H9 (cell line): Measurements from ENCODE around the gene RNF141. TPM values are rescaled to one million over a fixed set of nuclear protein-coding genes. Genes with fewer than 3 reads are reported as not detected.

Experiments
- DNase-seq: peaks from one replicate; pipeline ENCODE4 v3.0.0-alpha.2; 2017
- H2AFZ ChIP-seq: one replicate; pipeline ENCODE4 v1.6.1; 2013; ENCODE audit warnings: mild to moderate bottlenecking, low read length, control low read depth, moderate library complexity
- H2AK5ac ChIP-seq: 2 replicates; pipeline ENCODE4 v1.6.1; 2013; ENCODE audit warnings: low read length, control low read depth, mixed read lengths; ENCODE audit not compliant: insufficient read length
- H2BK120ac ChIP-seq: one replicate; pipeline ENCODE4 v1.6.1; 2013; ENCODE audit warnings: low read depth, mild to moderate bottlenecking, low read length, control low read depth, inconsistent platforms; ENCODE audit not compliant: poor library complexity, severe bottlenecking
- H2BK12ac ChIP-seq: 2 replicates; pipeline ENCODE4 v1.6.1; 2013; ENCODE audit warnings: low read length, control low read depth, mixed read lengths, low read depth; ENCODE audit not compliant: insufficient read length
- H2BK15ac ChIP-seq: 2 replicates; pipeline ENCODE4 v1.6.1; 2013; ENCODE audit warnings: low read depth, low read length, control low read depth
- H2BK20ac ChIP-seq: one replicate; pipeline ENCODE4 v1.6.1; 2013; ENCODE audit warnings: low read depth, mild to moderate bottlenecking, low read length, control low read depth, inconsistent platforms; ENCODE audit not compliant: poor library complexity, severe bottlenecking
- H2BK5ac ChIP-seq: 2 replicates; pipeline ENCODE4 v1.6.1; 2013; ENCODE audit warnings: low read length, control low read depth, mixed read lengths; ENCODE audit not compliant: insufficient read length
- H3K14ac ChIP-seq: 2 replicates; pipeline ENCODE4 v1.6.1; 2013; ENCODE audit warnings: low read length, control low read depth; ENCODE audit not compliant: insufficient read depth
- H3K18ac ChIP-seq: 2 replicates; pipeline ENCODE4 v1.6.1; 2013; ENCODE audit warnings: low read depth, mild to moderate bottlenecking, mixed read lengths, low read length, control low read depth; ENCODE audit not compliant: insufficient read length
- H3K23ac ChIP-seq: 2 replicates; pipeline ENCODE4 v1.6.1; 2013; ENCODE audit warnings: low read length, control low read depth, mixed read lengths, low read depth; ENCODE audit not compliant: insufficient read length
- H3K23me2 ChIP-seq: 2 replicates; pipeline ENCODE4 v1.6.1; 2013; ENCODE audit warnings: low read depth, mild to moderate bottlenecking, mixed read lengths, low read length, control low read depth; ENCODE audit not compliant: insufficient read length, poor library complexity, severe bottlenecking
- H3K27ac ChIP-seq: 2 replicates; pipeline ENCODE4 v1.5.1; 2013; ENCODE audit warnings: low read length, control low read depth, mixed read lengths, low read depth; ENCODE audit not compliant: insufficient read length
- H3K27me3 ChIP-seq: 2 replicates; pipeline ENCODE4 v1.6.1; 2013; ENCODE audit warnings: low read length, control low read depth, inconsistent platforms; ENCODE audit not compliant: insufficient read depth
- H3K4ac ChIP-seq: 2 replicates; pipeline ENCODE4 v1.6.1; 2013; ENCODE audit warnings: low read depth, mild to moderate bottlenecking, control low read depth, inconsistent platforms, low read length, moderate library complexity
- H3K4me1 ChIP-seq: 2 replicates; pipeline ENCODE4 v1.6.1; 2013; ENCODE audit warnings: low read length, control low read depth, inconsistent platforms; ENCODE audit not compliant: insufficient read depth
- H3K4me2 ChIP-seq: 2 replicates; pipeline ENCODE4 v1.6.1; 2013; ENCODE audit warnings: low read length, control low read depth, mixed read lengths; ENCODE audit not compliant: insufficient read length, insufficient read depth
- H3K56ac ChIP-seq: 2 replicates; pipeline ENCODE4 v1.6.1; 2013; ENCODE audit warnings: low read depth, mild to moderate bottlenecking, mixed read lengths, low read length, control low read depth; ENCODE audit not compliant: insufficient read length
- H3K79me1 ChIP-seq: 2 replicates; pipeline ENCODE4 v1.6.1; 2013; ENCODE audit warnings: low read depth, mild to moderate bottlenecking, moderate library complexity, low read length, control low read depth, inconsistent platforms; ENCODE audit not compliant: insufficient read depth, poor library complexity, severe bottlenecking
- H3K79me2 ChIP-seq: 2 replicates; pipeline ENCODE4 v1.6.1; 2013; ENCODE audit warnings: low read length, control low read depth, inconsistent platforms; ENCODE audit not compliant: insufficient read depth
- H3K9ac ChIP-seq: 2 replicates; pipeline ENCODE4 v1.6.1; 2013; ENCODE audit warnings: low read length, control low read depth, mixed read lengths; ENCODE audit not compliant: insufficient read length; ENCODE audit errors: extremely low read depth
- H3K9me3 ChIP-seq: one replicate; pipeline ENCODE4 v1.6.1; 2013; ENCODE audit warnings: low read depth, low read length, inconsistent platforms; ENCODE audit not compliant: control insufficient read depth
- H3T11ph ChIP-seq: one replicate; pipeline ENCODE4 v1.6.1; 2013; ENCODE audit warnings: mild to moderate bottlenecking, low read length, control low read depth, inconsistent platforms
- H4K20me1 ChIP-seq: one replicate; pipeline ENCODE4 v1.6.1; 2013; ENCODE audit not compliant: control insufficient read depth, insufficient read length, insufficient read depth
- H4K5ac ChIP-seq: 2 replicates; pipeline ENCODE4 v1.6.1; 2013; ENCODE audit warnings: low read depth, mild to moderate bottlenecking, mixed read lengths, low read length, control low read depth; ENCODE audit not compliant: insufficient read length
- H4K8ac ChIP-seq: replicated peaks from 2 replicates; pipeline ENCODE4 v1.6.1; 2013; ENCODE audit warnings: low read length, control low read depth, mixed read lengths, low read depth; ENCODE audit not compliant: insufficient read length
- H4K91ac ChIP-seq: 2 replicates; pipeline ENCODE4 v1.6.1; 2013; ENCODE audit warnings: low read depth, mild to moderate bottlenecking, moderate library complexity, mixed read lengths, low read length, control low read depth; ENCODE audit not compliant: insufficient read length
- H3K27ac Mint-ChIP-seq, 3 experiments: 2 replicates in 2 of 3; 3 replicates in 1 of 3; pipeline ENCODE4 v1.8.0; 2020 to 2021; ENCODE audit warnings: mixed read lengths in 3 of 3, mild to moderate bottlenecking in 1 of 3, moderate library complexity in 1 of 3
- H3K27me3 Mint-ChIP-seq: 2 replicates; pipeline ENCODE4 v1.8.0; 2021; ENCODE audit warnings: low read depth, mild to moderate bottlenecking, moderate library complexity, mixed read lengths
- H3K36me3 Mint-ChIP-seq, 3 experiments: 2 replicates in 2 of 3; 3 replicates in 1 of 3; pipeline ENCODE4 v1.8.0; 2020 to 2021; ENCODE audit warnings: low read depth in 3 of 3, mixed read lengths in 3 of 3; ENCODE audit not compliant: insufficient read depth in 1 of 3
- H3K4me1 Mint-ChIP-seq, 2 experiments: 2 replicates each; pipeline ENCODE4 v1.8.0; 2020; ENCODE audit warnings: mixed read lengths in 2 of 2
- H3K4me3 Mint-ChIP-seq, 2 experiments: 2 replicates in 1 of 2; 3 replicates in 1 of 2; pipeline ENCODE4 v1.8.0; 2020 to 2021; ENCODE audit warnings: mild to moderate bottlenecking in 2 of 2, mixed read lengths in 2 of 2, moderate library complexity in 1 of 2
- H3K9me3 Mint-ChIP-seq, 2 experiments: 2 replicates in 1 of 2; 3 replicates in 1 of 2; pipeline ENCODE4 v1.8.0; 2020; ENCODE audit warnings: mild to moderate bottlenecking in 2 of 2, mixed read lengths in 2 of 2, moderate library complexity in 1 of 2
- WGBS: extraction: QIAGEN DNeasy Blood & Tissue Kit; methylation state at CpG from one replicate; pipeline ENCODE4 v1.1.7; 2013; ENCODE audit warnings: missing lambda C conversion rate, low lambda C conversion rate, mixed read lengths; ENCODE audit not compliant: insufficient read length; ENCODE audit errors: extremely low coverage; 5-methylcytosine and 5-hydroxymethylcytosine counted together
- total RNA-seq: library from RNA; stranded (reverse); gene quantifications from 2 replicates; pipeline ENCODE4 v1.2.1, GENCODE V29; 2021
- TF ChIP-seq, protein P1 (sequence below): fragments of 200-600 bp; sonication (generic); conservative IDR thresholded peaks from 3 replicates; pipeline ENCODE4 v1.8.0; 2021; ENCODE audit warnings: antibody characterized with exemption, mild to moderate bottlenecking

RNF141 gene
- total RNA-seq, 1 experiment from 2014 or later = 24.7 TPM

DNA sequence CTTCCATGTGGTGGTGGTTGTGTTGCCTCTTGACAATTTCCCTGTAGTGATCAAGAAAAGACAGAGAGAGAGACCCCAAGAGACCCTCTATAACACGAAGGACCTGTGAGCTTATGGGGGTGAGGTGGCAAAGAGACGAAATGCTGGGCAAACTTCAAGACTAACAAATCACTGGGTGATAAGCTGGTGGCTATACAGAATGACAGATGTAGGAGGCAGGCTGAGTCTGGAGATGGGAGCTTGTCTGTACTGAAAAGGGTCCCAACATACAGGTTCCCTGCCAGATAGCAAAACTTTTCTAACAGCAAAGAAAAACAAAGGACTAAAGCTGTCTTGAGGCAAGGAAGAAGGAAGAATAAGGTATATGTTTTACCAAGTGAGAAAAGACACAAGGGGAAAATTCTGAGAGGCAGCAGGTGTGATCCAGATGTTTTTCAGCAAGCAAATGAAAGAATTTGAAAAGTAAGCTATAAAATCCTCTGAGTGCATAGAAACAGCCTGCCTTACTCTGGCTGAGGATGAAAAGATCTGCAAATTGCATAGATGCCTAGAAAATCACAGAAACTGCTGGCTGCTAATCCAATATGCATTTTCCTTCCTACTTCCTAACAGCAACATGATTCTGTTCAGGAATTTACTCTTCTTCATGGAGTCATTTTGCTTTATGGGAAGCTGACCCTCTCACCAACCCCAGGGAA is 49.4 kb upstream of the RNF141 start:
- Histone ChIP-seq H3K4ac (no peak overlapping the region), H4K8ac (no peak overlapping the region), H2BK120ac (no peak overlapping the region), H3K4me2 (no peak overlapping the region), H3K79me1 (no peaks in the 10 kb centered on the region), H4K5ac (no peak overlapping the region), H4K20me1 (no peaks in the 10 kb centered on the region), H3K23ac (no peak overlapping the region), H3K14ac (no peak overlapping the region), H2AFZ (no peak overlapping the region), H3K23me2 (no peaks in the 10 kb centered on the region), H2BK12ac (no peak overlapping the region), H3K4me1 (no peaks in the 10 kb centered on the region), H3T11ph (no peak overlapping the region), H3K9me3 (no peaks in the 10 kb centered on the region), H3K27ac (no peak overlapping the region), H3K27me3 (no peaks in the 10 kb centered on the region), H3K18ac (no peak overlapping the region), H2BK15ac (no peak overlapping the region), H2AK5ac (no peak overlapping the region), H2BK5ac (no peak overlapping the region), H2BK20ac (no peak overlapping the region), H3K9ac (no peak overlapping the region), H4K91ac (no peak overlapping the region), H3K56ac (no peak overlapping the region), H3K79me2 (no peaks in the 10 kb centered on the region)
- TF ChIP-seq, protein P1, sequence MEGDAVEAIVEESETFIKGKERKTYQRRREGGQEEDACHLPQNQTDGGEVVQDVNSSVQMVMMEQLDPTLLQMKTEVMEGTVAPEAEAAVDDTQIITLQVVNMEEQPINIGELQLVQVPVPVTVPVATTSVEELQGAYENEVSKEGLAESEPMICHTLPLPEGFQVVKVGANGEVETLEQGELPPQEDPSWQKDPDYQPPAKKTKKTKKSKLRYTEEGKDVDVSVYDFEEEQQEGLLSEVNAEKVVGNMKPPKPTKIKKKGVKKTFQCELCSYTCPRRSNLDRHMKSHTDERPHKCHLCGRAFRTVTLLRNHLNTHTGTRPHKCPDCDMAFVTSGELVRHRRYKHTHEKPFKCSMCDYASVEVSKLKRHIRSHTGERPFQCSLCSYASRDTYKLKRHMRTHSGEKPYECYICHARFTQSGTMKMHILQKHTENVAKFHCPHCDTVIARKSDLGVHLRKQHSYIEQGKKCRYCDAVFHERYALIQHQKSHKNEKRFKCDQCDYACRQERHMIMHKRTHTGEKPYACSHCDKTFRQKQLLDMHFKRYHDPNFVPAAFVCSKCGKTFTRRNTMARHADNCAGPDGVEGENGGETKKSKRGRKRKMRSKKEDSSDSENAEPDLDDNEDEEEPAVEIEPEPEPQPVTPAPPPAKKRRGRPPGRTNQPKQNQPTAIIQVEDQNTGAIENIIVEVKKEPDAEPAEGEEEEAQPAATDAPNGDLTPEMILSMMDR = no peak
- no peak for DNase-seq
- no peak overlapping the region for H3K4me3 Mint-ChIP-seq
- no peak overlapping the region; a peak in 1 of 7 replicates for H3K27ac Mint-ChIP-seq
- peaks cover 0 to 2% (median 0%) of the 10 kb centered on the region in 3 experiments; a peak in 1 of 7 replicates for H3K36me3 Mint-ChIP-seq
- no CpG with 5 or more reads among the region's 2 CpGs for WGBS
- H3K4me1 Mint-ChIP-seq = peaks cover 0 to under 1% of the 10 kb centered on the region in 2 experiments; a peak in 1 of 4 replicates
- H3K9me3 Mint-ChIP-seq = no peaks in the 10 kb centered on the region
- no peaks in the 10 kb centered on the region for H3K27me3 Mint-ChIP-seq
